Stimulated activated effector memory CD8-positive, alpha-beta T cell treated with anti-CD3 and anti-CD28 coated beads, Interleukin-12 subunit alpha, Interleukin-12 subunit beta, amount 100 ng/mL, for 72 hours (primary cell): ENCODE measurements around the gene ELAPOR1.

Experiments
- ATAC-seq: fragments of 150-1000 bp; cut with Tn5 transposase; 2 replicates; pipeline ENCODE4 v1.10.0; 2021
- DNase-seq, 2 donors: peaks; one replicate each; pipeline ENCODE4 v3.0.0; 2021 to 2022; ENCODE audit warnings: low spot score in 2 of 2
- H3K27ac Mint-ChIP-seq: one replicate; pipeline ENCODE4 v1.8.0; 2022; ENCODE audit warnings: mild to moderate bottlenecking, mixed read lengths
- H3K36me3 Mint-ChIP-seq: one replicate; pipeline ENCODE4 v1.8.0; 2022; ENCODE audit warnings: mild to moderate bottlenecking, mixed read lengths
- H3K4me1 Mint-ChIP-seq: one replicate; pipeline ENCODE4 v1.8.0; 2022; ENCODE audit warnings: mixed read lengths
- H3K4me3 Mint-ChIP-seq: one replicate; pipeline ENCODE4 v1.8.0; 2022; ENCODE audit warnings: mild to moderate bottlenecking, mixed read lengths
- H3K9me3 Mint-ChIP-seq: one replicate; pipeline ENCODE4 v1.8.0; 2022; ENCODE audit warnings: mixed read lengths

The ELAPOR1 gene

DNA sequence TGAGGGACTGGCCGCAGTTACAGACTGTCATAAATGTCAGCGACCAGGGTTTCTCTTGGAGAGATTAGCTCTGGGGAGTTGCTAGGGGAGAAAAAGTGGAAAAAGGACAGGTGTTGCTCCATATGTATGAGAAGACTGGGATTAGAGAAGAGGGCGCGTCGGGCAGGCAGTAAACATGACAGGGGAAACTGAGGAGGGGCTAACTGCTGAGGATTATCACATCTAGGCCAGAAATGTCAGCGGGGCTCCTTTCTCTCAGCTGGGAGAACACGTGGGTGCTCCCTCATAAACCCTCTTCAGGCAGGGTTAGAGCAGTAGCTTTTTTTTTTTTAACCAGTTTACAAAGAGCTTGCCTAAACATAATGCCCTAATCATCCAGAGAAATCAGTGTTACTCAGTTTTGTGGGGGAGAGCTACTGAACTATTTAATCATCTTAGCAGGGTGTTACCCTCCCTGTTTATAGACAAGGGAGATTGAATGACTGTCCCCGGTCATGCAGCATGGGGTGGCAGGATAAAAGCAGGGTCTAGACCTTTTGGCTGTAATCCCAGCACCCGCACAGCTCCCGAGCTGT, 35.2 kb downstream of the ELAPOR1 start:
- H3K36me3 Mint-ChIP-seq: no peaks in the 10 kb centered on the region
- no peak overlapping the region for H3K27ac Mint-ChIP-seq
- H3K4me3 Mint-ChIP-seq: no peak overlapping the region
- no peak for DNase-seq
- no peak for ATAC-seq
- no peaks in the 10 kb centered on the region for H3K4me1 Mint-ChIP-seq
- H3K9me3 Mint-ChIP-seq: no peaks in the 10 kb centered on the region

- Mint-ChIP-seq H3K9me3 (no peaks in the 10 kb centered on the region), H3K4me3 (no peak overlapping the region), H3K4me1 (no peaks in the 10 kb centered on the region), H3K36me3 (no peaks in the 10 kb centered on the region), H3K27ac (no peak overlapping the region)
- DNase-seq (no peak), ATAC-seq (no peak)
Observed at GRCh38 chr1:109149874-109150601, 36.1 kb downstream of the ELAPOR1 start.

DNA sequence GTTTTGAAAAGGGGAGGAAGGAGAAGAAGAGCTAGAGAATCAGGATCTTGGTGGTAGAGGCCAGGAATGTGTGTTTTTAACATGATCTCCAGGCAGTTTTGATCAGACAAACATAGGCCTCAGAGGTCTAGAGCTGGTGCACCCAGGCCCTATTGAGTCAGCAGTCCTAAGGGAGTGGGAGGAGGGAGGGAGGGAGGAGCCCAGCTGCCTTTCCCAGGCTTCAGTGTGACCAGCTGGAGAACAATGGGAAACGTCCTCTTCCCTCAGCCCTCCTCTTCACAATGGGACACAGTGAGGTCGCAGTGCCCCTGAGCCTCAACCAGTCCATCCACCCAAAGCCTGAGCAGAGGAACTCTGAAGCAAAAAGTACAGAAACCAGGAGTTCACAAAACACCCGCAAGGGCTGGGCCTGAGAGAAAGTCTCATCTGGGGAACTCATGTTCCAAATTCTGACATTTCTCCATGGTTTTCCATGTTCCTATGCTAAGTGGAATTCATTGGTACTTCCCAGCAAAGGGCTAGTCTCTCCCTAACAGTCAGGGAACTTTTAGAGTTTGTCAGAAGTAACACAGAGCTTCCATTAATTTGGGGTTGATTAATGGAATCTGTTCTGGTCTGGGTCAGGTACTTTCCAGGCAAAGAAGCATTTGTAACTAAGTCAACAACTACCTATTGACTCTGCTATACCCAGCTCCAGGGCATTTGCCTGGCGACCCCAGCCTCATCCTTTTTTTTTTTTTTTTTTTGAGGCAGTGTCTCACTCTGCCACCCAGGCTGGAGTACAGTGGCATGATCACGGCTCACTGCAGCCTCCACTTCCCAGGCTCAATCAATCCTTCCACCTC, 37.5 kb downstream of the ELAPOR1 start:
- no peak for ATAC-seq
- Mint-ChIP-seq H3K36me3 (no peaks in the 10 kb centered on the region), H3K4me1 (no peaks in the 10 kb centered on the region), H3K27ac (no peak overlapping the region), H3K9me3 (no peaks in the 10 kb centered on the region), H3K4me3 (no peak overlapping the region)
- no peak for DNase-seq

- no peak overlapping the region for H3K27ac Mint-ChIP-seq
- DNase-seq (no peak), ATAC-seq (no peak)
- H3K4me1 Mint-ChIP-seq: no peaks in the 10 kb centered on the region
- H3K4me3 Mint-ChIP-seq: no peak overlapping the region
- no peaks in the 10 kb centered on the region for H3K9me3 Mint-ChIP-seq
- no peaks in the 10 kb centered on the region for H3K36me3 Mint-ChIP-seq
Observed at GRCh38 chr1:109152196-109152595, 38.3 kb downstream of the ELAPOR1 start.

- DNase-seq (no peak), ATAC-seq (no peak)
- Mint-ChIP-seq H3K4me1 (peaks cover 6% of the 10 kb centered on the region), H3K27ac (no peak overlapping the region), H3K4me3 (no peak overlapping the region), H3K36me3 (no peaks in the 10 kb centered on the region), H3K9me3 (no peaks in the 10 kb centered on the region)
Observed at GRCh38 chr1:109156916-109157385, 43.0 kb downstream of the ELAPOR1 start.

DNA sequence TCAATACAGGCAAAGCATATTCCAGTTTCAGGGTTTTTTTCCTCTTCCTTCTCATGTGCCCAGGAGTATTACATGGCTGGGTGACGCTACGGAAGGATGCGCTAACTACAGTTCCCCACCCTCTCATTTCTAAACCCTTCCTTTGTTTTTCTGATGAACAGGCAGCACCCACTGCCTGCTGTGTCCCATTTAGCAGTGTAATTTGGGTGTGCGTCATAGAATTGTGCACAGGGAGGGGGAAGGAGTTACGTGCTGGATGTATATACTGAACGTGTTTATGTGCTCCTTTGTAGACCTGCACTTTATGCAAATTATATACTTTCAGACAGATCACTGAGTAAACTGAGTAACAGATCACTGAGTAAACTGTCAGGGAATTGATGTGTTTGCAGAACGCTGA, 44.5 kb downstream of the ELAPOR1 start:
- DNase-seq (no peak), ATAC-seq (no peak)
- no peak overlapping the region for H3K4me3 Mint-ChIP-seq
- no peaks in the 10 kb centered on the region for H3K9me3 Mint-ChIP-seq
- H3K36me3 Mint-ChIP-seq: no peaks in the 10 kb centered on the region
- H3K27ac Mint-ChIP-seq: no peak overlapping the region
- H3K4me1 Mint-ChIP-seq: peaks cover 20% of the 10 kb centered on the region

DNA sequence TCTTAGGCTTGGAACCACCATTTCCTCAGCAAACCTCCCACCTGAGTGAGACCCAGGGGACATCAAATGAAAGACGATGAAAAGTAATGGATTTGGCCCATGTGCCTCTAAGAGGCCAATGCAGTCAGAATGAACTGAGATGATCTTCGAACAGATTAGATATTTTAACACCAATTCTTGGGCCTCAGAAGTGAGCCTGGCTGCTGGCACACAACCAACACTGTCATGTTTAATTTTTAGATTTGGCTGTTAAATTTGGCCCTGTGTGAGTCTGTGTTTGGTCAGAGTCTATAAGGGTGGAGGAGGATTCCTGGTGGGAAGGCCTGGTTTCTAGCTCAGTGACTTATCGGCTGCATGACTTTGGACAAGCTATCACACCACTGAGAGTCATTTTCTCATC, 45.4 kb downstream of the ELAPOR1 start:
- Mint-ChIP-seq H3K27ac (no peak overlapping the region), H3K9me3 (no peaks in the 10 kb centered on the region), H3K36me3 (no peaks in the 10 kb centered on the region), H3K4me3 (no peak overlapping the region), H3K4me1 (peaks cover 20% of the 10 kb centered on the region)
- DNase-seq: no peak
- ATAC-seq: no peak

GRCh38 chr1:109160071-109160840, 46.3 kb downstream of the ELAPOR1 start:
- no peaks in the 10 kb centered on the region for H3K9me3 Mint-ChIP-seq
- ATAC-seq (no peak), DNase-seq (no peak)
- no peaks in the 10 kb centered on the region for H3K36me3 Mint-ChIP-seq
- H3K4me3 Mint-ChIP-seq: no peak overlapping the region
- H3K4me1 Mint-ChIP-seq: peaks cover 20% of the 10 kb centered on the region
- no peak overlapping the region for H3K27ac Mint-ChIP-seq

DNA sequence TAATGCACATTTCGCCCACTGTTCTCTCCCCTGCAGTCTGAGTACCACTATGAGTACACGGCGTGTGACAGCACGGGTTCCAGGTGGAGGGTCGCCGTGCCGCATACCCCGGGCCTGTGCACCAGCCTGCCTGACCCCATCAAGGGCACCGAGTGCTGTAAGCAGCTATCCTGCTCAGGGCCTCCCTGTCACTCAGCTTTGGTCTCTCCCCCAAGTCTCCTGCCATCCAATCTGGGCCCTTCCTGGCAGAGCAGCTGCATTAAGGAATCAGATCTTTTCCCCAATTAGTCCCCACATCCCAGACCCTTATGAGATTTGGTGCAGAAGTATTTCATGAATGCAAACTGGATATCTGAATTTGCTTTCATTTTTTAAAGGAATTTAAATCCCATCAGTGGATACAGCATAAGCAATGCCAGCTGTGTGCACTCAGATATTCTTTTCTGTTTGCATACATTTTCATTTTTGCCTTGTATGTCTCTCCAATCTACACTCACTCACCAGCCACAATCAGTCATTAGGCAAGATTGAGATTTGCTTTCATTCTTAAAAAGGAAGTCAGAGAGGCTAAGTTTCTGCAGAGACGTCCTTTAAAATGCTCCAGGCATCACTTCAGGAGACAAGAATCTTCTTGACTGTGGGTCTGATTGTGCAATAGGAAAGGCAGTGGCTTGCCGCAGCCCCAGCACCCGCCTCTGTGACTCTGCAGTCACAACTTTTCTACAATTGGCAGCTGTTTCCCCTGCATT, 48.1 kb downstream of the ELAPOR1 start:
- H3K27ac Mint-ChIP-seq: peak overlapping the region; percentile 84
- H3K4me3 Mint-ChIP-seq: peak overlapping the region; percentile 43
- no peaks in the 10 kb centered on the region for H3K36me3 Mint-ChIP-seq
- DNase-seq (peak; percentile 12 to 62), ATAC-seq (peak; percentile 89)
- peaks cover 20% of the 10 kb centered on the region for H3K4me1 Mint-ChIP-seq
- H3K9me3 Mint-ChIP-seq: no peaks in the 10 kb centered on the region

DNA sequence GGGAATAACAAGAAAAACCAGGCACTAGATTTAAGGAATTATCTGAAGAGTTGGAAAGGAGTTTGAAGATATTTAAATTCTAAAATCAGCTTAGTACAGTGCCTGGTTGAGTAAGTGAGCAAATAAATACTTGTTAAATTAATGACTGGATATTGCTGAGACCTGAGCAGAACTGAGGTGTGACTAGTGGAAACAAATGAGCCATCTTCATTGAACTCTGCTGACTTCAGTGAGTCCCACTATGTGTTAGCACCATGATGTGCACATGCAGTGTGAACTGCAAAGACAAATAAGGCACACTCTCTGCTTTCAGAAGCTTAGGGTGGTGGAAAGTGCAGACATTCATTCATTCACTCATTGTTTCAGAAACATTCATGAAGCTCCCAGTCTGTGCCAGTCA, 48.7 kb downstream of the ELAPOR1 start:
- Mint-ChIP-seq H3K27ac (no peak overlapping the region), H3K4me1 (peaks cover 20% of the 10 kb centered on the region), H3K4me3 (peak overlapping the region; percentile 43), H3K9me3 (no peaks in the 10 kb centered on the region), H3K36me3 (no peaks in the 10 kb centered on the region)
- DNase-seq: no peak
- peak; percentile 72 for ATAC-seq

- no peaks in the 10 kb centered on the region for H3K36me3 Mint-ChIP-seq
- no peak overlapping the region for H3K27ac Mint-ChIP-seq
- H3K4me3 Mint-ChIP-seq: no peak overlapping the region
- DNase-seq (no peak), ATAC-seq (no peak)
- peaks cover 20% of the 10 kb centered on the region for H3K4me1 Mint-ChIP-seq
- H3K9me3 Mint-ChIP-seq: no peaks in the 10 kb centered on the region
Observed at GRCh38 chr1:109163551-109163950, 49.6 kb downstream of the ELAPOR1 start.
